Mononuclear cell (primary cell): ENCODE data around the gene INKA2. TPM values are rescaled to one million over a fixed set of nuclear protein-coding genes. Genes with fewer than 3 reads are reported as not detected.

Experiments used
- H3K27me3 ChIP-seq: 2 replicates; pipeline ENCODE4 v1.6.0; 2011; ENCODE audit warnings: low read length, control low read depth; ENCODE audit not compliant: insufficient read depth
- H3K4me1 ChIP-seq: 2 replicates; pipeline ENCODE4 v1.5.1; 2011; ENCODE audit warnings: mild to moderate bottlenecking, low read length, control low read depth; ENCODE audit not compliant: insufficient read depth
- H3K4me3 ChIP-seq: 2 replicates; pipeline ENCODE4 v1.5.1; 2011; ENCODE audit warnings: mild to moderate bottlenecking, low read length, moderate library complexity
- H3K9me3 ChIP-seq: 2 replicates; pipeline ENCODE4 v1.5.1; 2011; ENCODE audit warnings: low read depth, mild to moderate bottlenecking, control low read depth, low read length
- total RNA-seq: library from RNA; depleted of rRNA; stranded (reverse); fragments of >200 nt; gene quantifications from one replicate; pipeline ENCODE4 v1.2.3, GENCODE V29; 2012

Gene INKA2
- total RNA-seq, 1 donor, result 1.2 TPM

DNA sequence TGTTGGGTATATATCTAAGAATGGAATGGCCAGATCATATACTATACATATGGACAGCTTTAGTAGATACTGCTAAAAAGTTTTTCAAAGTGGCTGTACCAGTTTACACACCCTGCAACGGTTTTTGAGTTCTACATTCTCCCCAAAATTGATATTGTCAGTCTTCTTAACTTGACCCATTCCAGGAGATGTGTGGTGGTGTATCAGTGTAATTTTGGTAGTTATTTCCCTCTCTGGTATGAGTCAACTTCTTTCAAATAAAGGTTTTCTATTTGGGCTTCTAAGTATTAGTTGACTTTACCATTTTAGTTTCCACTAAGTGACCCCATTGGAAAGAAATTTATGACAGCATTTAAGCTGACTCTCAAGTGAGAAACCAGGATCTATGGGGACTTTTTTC lies 29.2 kb downstream of the INKA2 start:
- H3K9me3 ChIP-seq, result no peaks in the 10 kb centered on the region
- H3K27me3 ChIP-seq, result no peaks in the 10 kb centered on the region
- H3K4me3 ChIP-seq, result no peak overlapping the region
- no peaks in the 10 kb centered on the region for H3K4me1 ChIP-seq

DNA sequence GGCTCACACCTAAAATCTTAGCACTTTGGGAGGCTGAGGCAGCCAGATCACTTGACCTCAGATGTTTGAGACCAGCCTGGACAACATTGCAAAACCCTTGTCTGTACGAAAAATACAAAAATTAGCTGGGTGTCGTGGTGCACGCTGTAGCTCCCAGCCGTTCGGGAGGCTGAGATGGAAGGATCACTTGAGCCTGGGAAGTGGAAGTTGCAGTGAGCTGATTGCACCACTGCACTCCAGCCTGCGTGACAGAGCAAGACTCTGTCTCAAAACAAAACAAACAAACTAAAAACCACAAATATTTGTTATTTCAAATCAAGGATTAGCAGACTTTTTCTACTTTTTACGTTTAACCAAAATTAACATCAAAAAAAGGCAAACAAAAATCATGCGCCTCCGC lies 31.3 kb downstream of the INKA2 start:
- Histone ChIP-seq H3K9me3 (no peaks in the 10 kb centered on the region), H3K4me3 (no peak overlapping the region), H3K27me3 (no peaks in the 10 kb centered on the region), H3K4me1 (no peaks in the 10 kb centered on the region)

- H3K4me1 ChIP-seq, result no peaks in the 10 kb centered on the region
- no peaks in the 10 kb centered on the region for H3K9me3 ChIP-seq
- no peak overlapping the region for H3K4me3 ChIP-seq
- no peaks in the 10 kb centered on the region for H3K27me3 ChIP-seq
Observed at GRCh38 chr1:111706921-111707320, 32.3 kb downstream of the INKA2 start.

- no peaks in the 10 kb centered on the region for H3K27me3 ChIP-seq
- no peaks in the 10 kb centered on the region for H3K9me3 ChIP-seq
- no peaks in the 10 kb centered on the region for H3K4me1 ChIP-seq
- H3K4me3 ChIP-seq, result no peak overlapping the region
Observed at GRCh38 chr1:111705841-111706240, 33.4 kb downstream of the INKA2 start.

- Histone ChIP-seq H3K4me3 (no peak overlapping the region), H3K9me3 (no peaks in the 10 kb centered on the region), H3K4me1 (no peaks in the 10 kb centered on the region), H3K27me3 (no peaks in the 10 kb centered on the region)
Observed at GRCh38 chr1:111704776-111705175, 34.4 kb downstream of the INKA2 start.

DNA sequence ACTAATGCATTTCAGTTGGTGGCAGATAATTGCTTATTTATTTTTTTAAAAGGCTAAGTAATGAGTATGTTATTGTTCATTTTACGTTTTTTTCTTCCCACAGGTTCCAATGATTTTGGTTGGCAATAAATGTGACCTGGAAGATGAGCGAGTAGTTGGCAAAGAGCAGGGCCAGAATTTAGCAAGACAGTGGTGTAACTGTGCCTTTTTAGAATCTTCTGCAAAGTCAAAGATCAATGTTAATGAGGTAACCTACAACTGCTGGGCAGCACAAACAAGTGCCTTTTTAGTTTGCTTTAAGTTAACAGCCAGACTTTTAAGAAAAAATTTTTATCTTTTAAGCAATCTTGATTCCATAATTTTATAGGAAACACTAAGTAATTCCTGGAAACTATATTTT lies 35.0 kb downstream of the INKA2 start:
- no peaks in the 10 kb centered on the region for H3K27me3 ChIP-seq
- H3K4me1 ChIP-seq, result no peaks in the 10 kb centered on the region
- no peak overlapping the region for H3K4me3 ChIP-seq
- H3K9me3 ChIP-seq, result no peaks in the 10 kb centered on the region

DNA sequence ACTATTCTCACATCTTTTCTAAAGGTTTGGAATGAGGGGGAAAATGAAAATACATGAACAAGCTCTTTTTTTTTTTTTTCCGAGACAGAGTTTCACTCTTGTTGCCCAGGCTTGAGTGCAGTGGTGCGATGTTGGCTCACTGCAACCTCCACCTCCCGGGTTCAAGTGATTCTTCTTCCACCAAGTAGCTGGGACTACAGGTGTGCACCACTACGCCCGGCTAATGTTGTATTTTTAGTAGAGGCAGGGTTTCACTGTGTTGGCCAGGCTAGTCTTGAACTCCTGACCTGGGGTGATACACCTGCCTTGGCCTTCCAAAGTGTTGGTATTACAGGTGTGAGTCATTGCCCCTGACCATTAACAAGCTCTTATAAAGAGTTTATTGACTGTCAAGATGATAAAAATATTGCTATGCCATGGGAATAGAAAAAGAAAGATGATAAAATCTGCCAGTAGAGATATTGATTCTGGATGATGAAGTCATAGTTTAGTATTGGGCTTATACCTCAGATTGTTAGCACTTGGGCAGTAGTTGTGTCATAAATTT lies 36.6 kb downstream of the INKA2 start:
- Histone ChIP-seq H3K4me3 (no peak overlapping the region), H3K27me3 (no peaks in the 10 kb centered on the region), H3K9me3 (no peaks in the 10 kb centered on the region), H3K4me1 (no peaks in the 10 kb centered on the region)

DNA sequence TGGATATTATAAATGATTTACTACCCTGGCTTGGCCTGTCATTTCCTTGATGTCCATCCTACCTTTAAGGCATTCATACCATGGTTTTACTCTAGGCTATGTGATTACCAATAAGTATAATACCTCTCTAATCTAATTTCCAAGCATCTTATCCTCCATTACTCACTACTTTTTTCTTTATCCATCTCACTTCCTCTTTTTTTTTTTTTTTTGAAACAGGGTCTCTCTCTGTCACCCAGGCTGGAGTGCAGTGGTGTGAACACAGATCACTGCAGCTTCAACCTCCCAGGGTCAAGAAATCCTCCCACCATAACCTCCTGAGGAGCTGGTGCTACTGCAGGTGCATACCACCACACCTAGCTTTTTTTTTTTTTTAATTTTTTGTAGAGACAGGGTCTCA lies 39.9 kb downstream of the INKA2 start:
- no peak overlapping the region for H3K4me3 ChIP-seq
- H3K4me1 ChIP-seq, result no peaks in the 10 kb centered on the region
- H3K27me3 ChIP-seq, result no peaks in the 10 kb centered on the region
- H3K9me3 ChIP-seq, result no peaks in the 10 kb centered on the region

DNA sequence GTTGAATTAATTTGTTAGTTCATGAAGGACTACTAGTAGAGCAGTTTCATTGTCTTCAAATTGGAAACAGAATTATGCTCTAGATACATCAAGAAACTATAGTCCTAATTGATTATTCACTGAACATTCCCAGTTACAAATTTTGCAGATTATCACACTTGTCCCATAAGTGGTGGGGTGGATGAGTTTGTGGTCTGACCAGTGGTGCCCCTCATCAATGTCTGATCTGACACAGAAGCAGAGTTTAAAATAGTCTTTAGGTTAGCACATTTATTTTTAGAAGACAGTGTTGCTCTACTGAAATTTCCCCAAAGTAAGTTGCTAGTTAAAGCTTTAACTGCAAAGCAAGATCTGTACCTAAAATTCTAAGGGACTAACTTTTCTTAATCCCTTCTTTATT lies 42.9 kb downstream of the INKA2 start:
- H3K4me3 ChIP-seq, result no peak overlapping the region
- H3K4me1 ChIP-seq, result no peaks in the 10 kb centered on the region
- H3K9me3 ChIP-seq, result no peaks in the 10 kb centered on the region
- H3K27me3 ChIP-seq, result no peaks in the 10 kb centered on the region

DNA sequence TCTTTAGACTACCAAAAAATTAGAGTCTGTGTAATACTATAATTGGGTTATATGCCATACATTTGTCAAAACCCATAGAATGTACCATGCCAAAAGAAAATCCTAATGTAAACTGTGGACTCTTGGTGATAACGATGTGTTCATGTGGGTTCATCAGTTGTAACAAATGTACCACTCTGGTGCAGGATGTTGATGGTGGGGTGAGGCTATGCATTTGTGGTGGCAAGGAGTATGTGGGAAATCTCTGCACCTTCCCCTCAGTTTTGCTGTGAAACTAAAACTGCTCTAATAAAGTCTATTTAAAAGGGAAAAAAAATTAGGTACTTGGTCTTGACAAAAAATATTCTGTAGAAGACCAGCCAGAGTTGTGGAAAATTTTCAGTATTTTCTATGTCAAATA lies 43.4 kb downstream of the INKA2 start:
- no peaks in the 10 kb centered on the region for H3K27me3 ChIP-seq
- H3K9me3 ChIP-seq, result no peaks in the 10 kb centered on the region
- no peaks in the 10 kb centered on the region for H3K4me1 ChIP-seq
- H3K4me3 ChIP-seq, result no peak overlapping the region

DNA sequence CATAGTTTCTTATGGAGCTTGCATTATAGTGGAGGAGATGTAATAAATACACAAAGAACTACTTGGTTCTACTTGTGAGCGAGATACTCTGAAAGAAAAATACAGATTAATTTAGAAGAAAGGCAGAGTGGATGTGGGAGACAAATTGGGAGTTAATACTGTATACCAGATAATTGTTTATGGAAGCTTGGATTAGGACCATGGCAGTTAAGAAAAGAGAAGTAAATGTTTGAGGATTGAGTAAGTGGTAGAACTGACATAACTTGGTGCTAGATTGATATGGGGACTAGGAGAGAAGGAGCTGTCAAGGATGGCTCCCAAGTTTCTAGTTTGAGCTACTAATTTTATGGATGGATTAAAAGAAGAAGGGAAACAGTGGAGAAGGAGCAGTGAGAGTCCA lies 47.3 kb downstream of the INKA2 start:
- no peaks in the 10 kb centered on the region for H3K27me3 ChIP-seq
- no peaks in the 10 kb centered on the region for H3K9me3 ChIP-seq
- peaks cover 11% of the 10 kb centered on the region for H3K4me1 ChIP-seq

DNA sequence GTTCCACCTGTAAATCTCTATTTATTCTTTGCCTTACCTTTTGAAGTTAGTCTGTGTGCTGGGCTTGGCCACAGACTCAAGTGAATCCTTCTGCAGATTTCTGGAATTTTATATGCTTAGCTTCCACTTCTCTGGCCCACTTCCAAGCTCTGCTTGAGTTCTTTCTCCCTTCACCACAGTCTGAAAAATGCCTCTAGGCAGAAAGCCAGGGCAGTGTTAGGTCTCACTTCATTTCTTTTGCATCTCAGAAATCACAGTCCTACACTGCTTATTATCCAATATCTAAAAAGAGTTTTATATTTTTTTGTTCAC lies 48.9 kb downstream of the INKA2 start:
- no peak overlapping the region for H3K4me3 ChIP-seq
- no peaks in the 10 kb centered on the region for H3K9me3 ChIP-seq
- peaks cover 11% of the 10 kb centered on the region for H3K4me1 ChIP-seq
- no peaks in the 10 kb centered on the region for H3K27me3 ChIP-seq

More for the DNA sequence above, 47.3 kb downstream of the INKA2 start:
- no peak overlapping the region for H3K4me3 ChIP-seq

Other genes with a start within 250 kb of the INKA2 start
- not detected for gene ADORA3, start 235.8 kb downstream of the INKA2 start, total RNA-seq
- gene TMIGD3, start 235.8 kb downstream of the INKA2 start, total RNA-seq, result not detected
- 45.2 TPM for gene RAP1A, start 119.6 kb downstream of the INKA2 start, total RNA-seq
- 30.0 TPM for gene DDX20, start 16.5 kb upstream of the INKA2 start, total RNA-seq